K562 (cell line): ENCODE results near the gene TSPAN15. TPM values are rescaled to one million over a fixed set of nuclear protein-coding genes. Genes with fewer than 3 reads are reported as not detected.

ENCODE experiments used
- CTBP1 ChIP-seq: fragments of 450-650 bp; IDR thresholded peaks from 2 replicates; pipeline ENCODE4 v1.6.1; 2016; ENCODE audit warnings: borderline replicate concordance
- NELFE ChIP-seq: IDR thresholded peaks from 2 replicates; pipeline ENCODE4 v1.6.1; 2011; ENCODE audit warnings: mild to moderate bottlenecking; ENCODE audit not compliant: insufficient read depth, insufficient read length
- PHF8 ChIP-seq: fragments of 200-600 bp; sonication (generic); IDR thresholded peaks from 2 replicates; pipeline ENCODE4 v1.6.1; 2012; ENCODE audit warnings: mixed run types, mild to moderate bottlenecking, inconsistent platforms, low read length, moderate library complexity, borderline replicate concordance
- SRSF7 ChIP-seq: fragments of 200-400 bp; formaldehyde crosslinking; optimal IDR thresholded peaks from 2 replicates; pipeline ENCODE3; 2017; ENCODE audit warnings: mild to moderate bottlenecking, low read depth, low read length
- polyA plus RNA-seq, 8 experiments: library from polyadenylated mRNA; depleted of rRNA in 4 of 8; stranded (reverse) in 5 of 8; unstranded in 3 of 8; fragments of >200 nt; fragmentation: Nextera tagmentation in 2 of 8; fragmentation: Illumina TruSeq in 1 of 8; extraction: Ambion mirVana in 2 of 8; extraction: Trizol in 1 of 8; gene quantifications; 2 replicates each; pipeline versions ENCODE4 v1.2.1 to v1.2.3, GENCODE V29; 2011 to 2014; ENCODE audit warnings: inconsistent platforms in 1 of 8, missing spikeins in 1 of 8
- total RNA-seq, 7 experiments: library from RNA; depleted of rRNA in 6 of 7; stranded (reverse); fragments of >200 nt in 6 of 7; fragmentation: Illumina TruSeq in 2 of 7; extraction: Trizol in 2 of 7; gene quantifications; 2 replicates each; pipeline versions ENCODE4 v1.2.1 to v1.2.3, GENCODE V29; 2011 to 2021; ENCODE audit warnings: low replicate concordance in 1 of 7
- TF ChIP-seq, protein P1 (sequence below): fragments of 250-450 bp; sonication (Bioruptor Pico); IDR thresholded peaks from 2 replicates; pipeline ENCODE4 v1.6.1; 2021; ENCODE audit warnings: mild to moderate bottlenecking
- TF ChIP-seq, protein P2 (sequence below): fragments of 450-650 bp; IDR thresholded peaks from 2 replicates; pipeline ENCODE4 v1.6.1; 2016; ENCODE audit warnings: mild to moderate bottlenecking, moderate library complexity

TSPAN15 gene
- total and polyA plus RNA-seq, 9 of the 15 experiments (the other 6 are each of a cell fraction or from before 2014, with no cell fraction given): 0.33 to 1.0 (median 0.45) TPM; not detected in 2

DNA sequence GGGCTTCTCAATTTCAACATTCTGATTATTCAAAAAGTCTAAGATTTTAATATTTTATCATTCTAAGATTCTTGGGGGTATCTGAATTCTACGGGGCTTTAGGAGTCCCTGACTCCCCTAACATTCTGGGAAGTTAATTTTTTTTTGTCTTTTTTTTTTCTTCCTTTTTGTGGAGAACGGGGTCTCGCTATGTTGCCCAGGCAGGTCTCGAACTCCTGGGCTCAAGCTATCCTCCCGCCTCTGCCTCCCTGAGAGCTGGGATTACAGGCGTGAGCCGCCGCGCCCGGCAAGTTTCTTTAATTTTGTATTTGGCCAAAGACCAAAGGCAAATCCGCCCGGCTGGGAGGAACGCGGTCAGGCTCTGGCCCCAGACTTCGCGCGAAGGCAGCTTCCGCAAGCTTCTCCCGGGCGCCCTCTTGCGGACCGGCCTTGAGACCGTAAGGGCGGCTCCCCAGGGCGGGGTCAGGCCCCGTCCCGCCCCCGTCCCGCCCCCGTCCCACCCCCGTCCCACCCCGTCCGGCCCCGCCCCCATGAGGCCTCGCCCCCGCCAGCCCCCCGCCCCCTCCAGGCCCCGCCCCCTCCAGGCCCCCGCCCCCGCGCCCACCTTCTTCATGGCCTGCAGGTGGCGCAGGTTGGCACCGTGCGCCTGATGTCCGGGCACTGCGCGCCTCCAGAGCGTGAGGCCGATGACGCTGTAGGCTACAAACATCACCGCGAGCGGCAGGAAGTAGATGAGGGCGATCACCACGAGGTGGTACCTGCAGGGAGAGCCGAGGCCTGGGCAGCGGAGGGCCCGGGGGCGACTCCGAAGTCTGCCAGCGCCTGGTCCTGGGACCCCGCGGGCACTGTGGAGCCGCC is 42.7 kb upstream of the TSPAN15 start (continued):
- TF ChIP-seq, protein P1, sequence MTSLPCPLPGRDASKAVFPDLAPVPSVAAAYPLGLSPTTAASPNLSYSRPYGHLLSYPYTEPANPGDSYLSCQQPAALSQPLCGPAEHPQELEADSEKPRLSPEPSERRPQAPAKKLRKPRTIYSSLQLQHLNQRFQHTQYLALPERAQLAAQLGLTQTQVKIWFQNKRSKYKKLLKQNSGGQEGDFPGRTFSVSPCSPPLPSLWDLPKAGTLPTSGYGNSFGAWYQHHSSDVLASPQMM (CRISPR knock-in tag): no peak
- TF ChIP-seq PHF8 (peak; percentile 17; the same call in 1 of the 2 replicates), CTBP1 (peak; percentile 75; the same call in 1 of the 2 replicates), SRSF7 (no peak), NELFE (no peak)
- TF ChIP-seq, protein P2, sequence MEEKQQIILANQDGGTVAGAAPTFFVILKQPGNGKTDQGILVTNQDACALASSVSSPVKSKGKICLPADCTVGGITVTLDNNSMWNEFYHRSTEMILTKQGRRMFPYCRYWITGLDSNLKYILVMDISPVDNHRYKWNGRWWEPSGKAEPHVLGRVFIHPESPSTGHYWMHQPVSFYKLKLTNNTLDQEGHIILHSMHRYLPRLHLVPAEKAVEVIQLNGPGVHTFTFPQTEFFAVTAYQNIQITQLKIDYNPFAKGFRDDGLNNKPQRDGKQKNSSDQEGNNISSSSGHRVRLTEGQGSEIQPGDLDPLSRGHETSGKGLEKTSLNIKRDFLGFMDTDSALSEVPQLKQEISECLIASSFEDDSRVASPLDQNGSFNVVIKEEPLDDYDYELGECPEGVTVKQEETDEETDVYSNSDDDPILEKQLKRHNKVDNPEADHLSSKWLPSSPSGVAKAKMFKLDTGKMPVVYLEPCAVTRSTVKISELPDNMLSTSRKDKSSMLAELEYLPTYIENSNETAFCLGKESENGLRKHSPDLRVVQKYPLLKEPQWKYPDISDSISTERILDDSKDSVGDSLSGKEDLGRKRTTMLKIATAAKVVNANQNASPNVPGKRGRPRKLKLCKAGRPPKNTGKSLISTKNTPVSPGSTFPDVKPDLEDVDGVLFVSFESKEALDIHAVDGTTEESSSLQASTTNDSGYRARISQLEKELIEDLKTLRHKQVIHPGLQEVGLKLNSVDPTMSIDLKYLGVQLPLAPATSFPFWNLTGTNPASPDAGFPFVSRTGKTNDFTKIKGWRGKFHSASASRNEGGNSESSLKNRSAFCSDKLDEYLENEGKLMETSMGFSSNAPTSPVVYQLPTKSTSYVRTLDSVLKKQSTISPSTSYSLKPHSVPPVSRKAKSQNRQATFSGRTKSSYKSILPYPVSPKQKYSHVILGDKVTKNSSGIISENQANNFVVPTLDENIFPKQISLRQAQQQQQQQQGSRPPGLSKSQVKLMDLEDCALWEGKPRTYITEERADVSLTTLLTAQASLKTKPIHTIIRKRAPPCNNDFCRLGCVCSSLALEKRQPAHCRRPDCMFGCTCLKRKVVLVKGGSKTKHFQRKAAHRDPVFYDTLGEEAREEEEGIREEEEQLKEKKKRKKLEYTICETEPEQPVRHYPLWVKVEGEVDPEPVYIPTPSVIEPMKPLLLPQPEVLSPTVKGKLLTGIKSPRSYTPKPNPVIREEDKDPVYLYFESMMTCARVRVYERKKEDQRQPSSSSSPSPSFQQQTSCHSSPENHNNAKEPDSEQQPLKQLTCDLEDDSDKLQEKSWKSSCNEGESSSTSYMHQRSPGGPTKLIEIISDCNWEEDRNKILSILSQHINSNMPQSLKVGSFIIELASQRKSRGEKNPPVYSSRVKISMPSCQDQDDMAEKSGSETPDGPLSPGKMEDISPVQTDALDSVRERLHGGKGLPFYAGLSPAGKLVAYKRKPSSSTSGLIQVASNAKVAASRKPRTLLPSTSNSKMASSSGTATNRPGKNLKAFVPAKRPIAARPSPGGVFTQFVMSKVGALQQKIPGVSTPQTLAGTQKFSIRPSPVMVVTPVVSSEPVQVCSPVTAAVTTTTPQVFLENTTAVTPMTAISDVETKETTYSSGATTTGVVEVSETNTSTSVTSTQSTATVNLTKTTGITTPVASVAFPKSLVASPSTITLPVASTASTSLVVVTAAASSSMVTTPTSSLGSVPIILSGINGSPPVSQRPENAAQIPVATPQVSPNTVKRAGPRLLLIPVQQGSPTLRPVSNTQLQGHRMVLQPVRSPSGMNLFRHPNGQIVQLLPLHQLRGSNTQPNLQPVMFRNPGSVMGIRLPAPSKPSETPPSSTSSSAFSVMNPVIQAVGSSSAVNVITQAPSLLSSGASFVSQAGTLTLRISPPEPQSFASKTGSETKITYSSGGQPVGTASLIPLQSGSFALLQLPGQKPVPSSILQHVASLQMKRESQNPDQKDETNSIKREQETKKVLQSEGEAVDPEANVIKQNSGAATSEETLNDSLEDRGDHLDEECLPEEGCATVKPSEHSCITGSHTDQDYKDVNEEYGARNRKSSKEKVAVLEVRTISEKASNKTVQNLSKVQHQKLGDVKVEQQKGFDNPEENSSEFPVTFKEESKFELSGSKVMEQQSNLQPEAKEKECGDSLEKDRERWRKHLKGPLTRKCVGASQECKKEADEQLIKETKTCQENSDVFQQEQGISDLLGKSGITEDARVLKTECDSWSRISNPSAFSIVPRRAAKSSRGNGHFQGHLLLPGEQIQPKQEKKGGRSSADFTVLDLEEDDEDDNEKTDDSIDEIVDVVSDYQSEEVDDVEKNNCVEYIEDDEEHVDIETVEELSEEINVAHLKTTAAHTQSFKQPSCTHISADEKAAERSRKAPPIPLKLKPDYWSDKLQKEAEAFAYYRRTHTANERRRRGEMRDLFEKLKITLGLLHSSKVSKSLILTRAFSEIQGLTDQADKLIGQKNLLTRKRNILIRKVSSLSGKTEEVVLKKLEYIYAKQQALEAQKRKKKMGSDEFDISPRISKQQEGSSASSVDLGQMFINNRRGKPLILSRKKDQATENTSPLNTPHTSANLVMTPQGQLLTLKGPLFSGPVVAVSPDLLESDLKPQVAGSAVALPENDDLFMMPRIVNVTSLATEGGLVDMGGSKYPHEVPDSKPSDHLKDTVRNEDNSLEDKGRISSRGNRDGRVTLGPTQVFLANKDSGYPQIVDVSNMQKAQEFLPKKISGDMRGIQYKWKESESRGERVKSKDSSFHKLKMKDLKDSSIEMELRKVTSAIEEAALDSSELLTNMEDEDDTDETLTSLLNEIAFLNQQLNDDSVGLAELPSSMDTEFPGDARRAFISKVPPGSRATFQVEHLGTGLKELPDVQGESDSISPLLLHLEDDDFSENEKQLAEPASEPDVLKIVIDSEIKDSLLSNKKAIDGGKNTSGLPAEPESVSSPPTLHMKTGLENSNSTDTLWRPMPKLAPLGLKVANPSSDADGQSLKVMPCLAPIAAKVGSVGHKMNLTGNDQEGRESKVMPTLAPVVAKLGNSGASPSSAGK: peak; percentile 89
